Activated CD4-positive, CD25-positive, alpha-beta regulatory T cell treated with anti-CD3 and anti-CD28 coated beads, Interleukin-2, amount 50 U/mL, for 24 hours (primary cell): ENCODE data around the gene FBXO38.

Experiments
- ATAC-seq, 2 donors: fragments of 150-1000 bp; cut with Tn5 transposase; one replicate each; pipeline ENCODE4 v1.10.0; 2021; ENCODE audit warnings: mild to moderate bottlenecking in 1 of 2, moderate library complexity in 1 of 2

The FBXO38 gene

GRCh38 chr5:148387325-148387724 lies 3.6 kb downstream of the FBXO38 start:
- ATAC-seq, result no peak

- ATAC-seq, result peak; percentile 20 to 44
Measured at GRCh38 chr5:148388696-148389095, 4.9 kb downstream of the FBXO38 start.

GRCh38 chr5:148390914-148391313 lies 7.2 kb downstream of the FBXO38 start:
- no peak for ATAC-seq

- no peak for ATAC-seq
Measured at GRCh38 chr5:148391422-148391821, 7.7 kb downstream of the FBXO38 start.

GRCh38 chr5:148393390-148393741 lies 9.6 kb downstream of the FBXO38 start:
- ATAC-seq, result no peak

GRCh38 chr5:148394587-148395019 lies 10.8 kb downstream of the FBXO38 start:
- no peak for ATAC-seq

- no peak for ATAC-seq
Measured at GRCh38 chr5:148395031-148395430, 11.3 kb downstream of the FBXO38 start.

- no peak for ATAC-seq
Measured at GRCh38 chr5:148397968-148398595, 14.3 kb downstream of the FBXO38 start.

- no peak for ATAC-seq
Measured at GRCh38 chr5:148398698-148399121, 15.0 kb downstream of the FBXO38 start.

GRCh38 chr5:148401604-148402003 lies 17.8 kb downstream of the FBXO38 start:
- ATAC-seq, result peak; percentile 32 to 38

GRCh38 chr5:148403344-148403743 lies 19.6 kb downstream of the FBXO38 start:
- ATAC-seq, result no peak

GRCh38 chr5:148406406-148406805 lies 22.6 kb downstream of the FBXO38 start:
- ATAC-seq, result no peak

GRCh38 chr5:148408092-148408491 lies 24.3 kb downstream of the FBXO38 start:
- ATAC-seq, result peak; percentile 61 to 63

- ATAC-seq, result no peak
Measured at GRCh38 chr5:148412124-148412523, 28.4 kb downstream of the FBXO38 start.

- no peak for ATAC-seq
Measured at GRCh38 chr5:148414833-148415232, 31.1 kb downstream of the FBXO38 start.

GRCh38 chr5:148416416-148416815 lies 32.7 kb downstream of the FBXO38 start:
- ATAC-seq, result no peak

- no peak for ATAC-seq
Measured at GRCh38 chr5:148416921-148417320, 33.2 kb downstream of the FBXO38 start.

- no peak for ATAC-seq
Measured at GRCh38 chr5:148418511-148418910, 34.8 kb downstream of the FBXO38 start.

GRCh38 chr5:148421661-148422060 lies 37.9 kb downstream of the FBXO38 start:
- no peak for ATAC-seq

- ATAC-seq, result no peak
Measured at GRCh38 chr5:148425808-148426207, 42.0 kb downstream of the FBXO38 start.

- ATAC-seq, result peak in 1 of 2 donors; percentile 30
Measured at GRCh38 chr5:148426514-148426913, 42.8 kb downstream of the FBXO38 start.

- ATAC-seq, result peak in 1 of 2 donors; percentile 43
Measured at GRCh38 chr5:148427370-148428042, 43.7 kb downstream of the FBXO38 start.

GRCh38 chr5:148428848-148429247 lies 45.1 kb downstream of the FBXO38 start:
- ATAC-seq, result no peak

GRCh38 chr5:148433826-148434225 lies 50.1 kb downstream of the FBXO38 start:
- no peak for ATAC-seq

GRCh38 chr5:148436029-148436428 lies 52.3 kb downstream of the FBXO38 start:
- ATAC-seq, result no peak
